Measurements from ENCODE around the gene SUMO4.

DNA sequence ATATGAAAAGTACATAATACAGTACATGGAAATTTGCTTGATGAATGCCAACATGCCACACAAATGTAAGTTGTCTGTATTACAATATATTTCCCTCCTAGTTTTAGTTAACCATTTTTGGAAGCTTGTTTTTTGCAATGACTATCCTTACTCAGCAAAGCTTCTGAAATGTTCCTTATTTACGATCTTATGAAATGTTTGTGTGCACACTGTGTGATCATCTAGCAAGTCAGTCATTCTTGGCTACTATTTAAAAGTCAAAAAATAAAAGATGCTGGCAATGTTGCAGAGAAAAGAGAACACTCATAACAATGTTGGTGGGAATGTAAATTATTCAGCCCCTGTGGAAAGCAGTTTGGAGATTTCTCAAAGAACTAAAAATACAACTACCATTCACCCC lies 33.8 kb downstream of the SUMO4 start:
- TF ChIP-seq POLR2A (IDR thresholded peaks at IDR 0.05): no peak
- TF ChIP-seq, protein P1, sequence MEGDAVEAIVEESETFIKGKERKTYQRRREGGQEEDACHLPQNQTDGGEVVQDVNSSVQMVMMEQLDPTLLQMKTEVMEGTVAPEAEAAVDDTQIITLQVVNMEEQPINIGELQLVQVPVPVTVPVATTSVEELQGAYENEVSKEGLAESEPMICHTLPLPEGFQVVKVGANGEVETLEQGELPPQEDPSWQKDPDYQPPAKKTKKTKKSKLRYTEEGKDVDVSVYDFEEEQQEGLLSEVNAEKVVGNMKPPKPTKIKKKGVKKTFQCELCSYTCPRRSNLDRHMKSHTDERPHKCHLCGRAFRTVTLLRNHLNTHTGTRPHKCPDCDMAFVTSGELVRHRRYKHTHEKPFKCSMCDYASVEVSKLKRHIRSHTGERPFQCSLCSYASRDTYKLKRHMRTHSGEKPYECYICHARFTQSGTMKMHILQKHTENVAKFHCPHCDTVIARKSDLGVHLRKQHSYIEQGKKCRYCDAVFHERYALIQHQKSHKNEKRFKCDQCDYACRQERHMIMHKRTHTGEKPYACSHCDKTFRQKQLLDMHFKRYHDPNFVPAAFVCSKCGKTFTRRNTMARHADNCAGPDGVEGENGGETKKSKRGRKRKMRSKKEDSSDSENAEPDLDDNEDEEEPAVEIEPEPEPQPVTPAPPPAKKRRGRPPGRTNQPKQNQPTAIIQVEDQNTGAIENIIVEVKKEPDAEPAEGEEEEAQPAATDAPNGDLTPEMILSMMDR (IDR thresholded peaks at IDR 0.05): no peak
